Measurements from ENCODE around the gene CDC42BPG. TPM values are rescaled to one million over a fixed set of nuclear protein-coding genes. Genes with fewer than 3 reads are reported as not detected.

CDC42BPG gene
- total and polyA plus RNA-seq, 10 of the 15 experiments (the other 5 are each of a cell fraction or from before 2014, with no cell fraction given), result 0.02 to 1.3 (median 0.09) TPM; not detected in 1

- TF ChIP-seq, protein P1, sequence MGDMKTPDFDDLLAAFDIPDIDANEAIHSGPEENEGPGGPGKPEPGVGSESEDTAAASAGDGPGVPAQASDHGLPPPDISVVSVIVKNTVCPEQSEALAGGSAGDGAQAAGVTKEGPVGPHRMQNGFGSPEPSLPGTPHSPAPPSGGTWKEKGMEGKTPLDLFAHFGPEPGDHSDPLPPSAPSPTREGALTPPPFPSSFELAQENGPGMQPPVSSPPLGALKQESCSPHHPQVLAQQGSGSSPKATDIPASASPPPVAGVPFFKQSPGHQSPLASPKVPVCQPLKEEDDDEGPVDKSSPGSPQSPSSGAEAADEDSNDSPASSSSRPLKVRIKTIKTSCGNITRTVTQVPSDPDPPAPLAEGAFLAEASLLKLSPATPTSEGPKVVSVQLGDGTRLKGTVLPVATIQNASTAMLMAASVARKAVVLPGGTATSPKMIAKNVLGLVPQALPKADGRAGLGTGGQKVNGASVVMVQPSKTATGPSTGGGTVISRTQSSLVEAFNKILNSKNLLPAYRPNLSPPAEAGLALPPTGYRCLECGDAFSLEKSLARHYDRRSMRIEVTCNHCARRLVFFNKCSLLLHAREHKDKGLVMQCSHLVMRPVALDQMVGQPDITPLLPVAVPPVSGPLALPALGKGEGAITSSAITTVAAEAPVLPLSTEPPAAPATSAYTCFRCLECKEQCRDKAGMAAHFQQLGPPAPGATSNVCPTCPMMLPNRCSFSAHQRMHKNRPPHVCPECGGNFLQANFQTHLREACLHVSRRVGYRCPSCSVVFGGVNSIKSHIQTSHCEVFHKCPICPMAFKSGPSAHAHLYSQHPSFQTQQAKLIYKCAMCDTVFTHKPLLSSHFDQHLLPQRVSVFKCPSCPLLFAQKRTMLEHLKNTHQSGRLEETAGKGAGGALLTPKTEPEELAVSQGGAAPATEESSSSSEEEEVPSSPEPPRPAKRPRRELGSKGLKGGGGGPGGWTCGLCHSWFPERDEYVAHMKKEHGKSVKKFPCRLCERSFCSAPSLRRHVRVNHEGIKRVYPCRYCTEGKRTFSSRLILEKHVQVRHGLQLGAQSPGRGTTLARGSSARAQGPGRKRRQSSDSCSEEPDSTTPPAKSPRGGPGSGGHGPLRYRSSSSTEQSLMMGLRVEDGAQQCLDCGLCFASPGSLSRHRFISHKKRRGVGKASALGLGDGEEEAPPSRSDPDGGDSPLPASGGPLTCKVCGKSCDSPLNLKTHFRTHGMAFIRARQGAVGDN (IDR thresholded peaks at IDR 0.05), result no peak
- TF ChIP-seq RCOR1 (conservative IDR thresholded peaks at IDR 0.05; ENCODE audit: low read depth, low read length) (no peak), ZNF24 (IDR thresholded peaks at IDR 0.05) (no peak), SREBF2 (IDR thresholded peaks at IDR 0.05; ENCODE audit: low read length) (no peak), POU2F2 (IDR thresholded peaks at IDR 0.05; ENCODE audit: borderline replicate concordance, low read depth, low read length) (no peak)
- TF ChIP-seq, protein P2, sequence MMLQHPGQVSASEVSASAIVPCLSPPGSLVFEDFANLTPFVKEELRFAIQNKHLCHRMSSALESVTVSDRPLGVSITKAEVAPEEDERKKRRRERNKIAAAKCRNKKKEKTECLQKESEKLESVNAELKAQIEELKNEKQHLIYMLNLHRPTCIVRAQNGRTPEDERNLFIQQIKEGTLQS (IDR thresholded peaks at IDR 0.05; ENCODE audit: borderline replicate concordance, extremely low read depth, low read depth, low read length), result no peak
Measured at GRCh38 chr11:64834031-64834722, 10.3 kb downstream of the CDC42BPG start (continued).

DNA sequence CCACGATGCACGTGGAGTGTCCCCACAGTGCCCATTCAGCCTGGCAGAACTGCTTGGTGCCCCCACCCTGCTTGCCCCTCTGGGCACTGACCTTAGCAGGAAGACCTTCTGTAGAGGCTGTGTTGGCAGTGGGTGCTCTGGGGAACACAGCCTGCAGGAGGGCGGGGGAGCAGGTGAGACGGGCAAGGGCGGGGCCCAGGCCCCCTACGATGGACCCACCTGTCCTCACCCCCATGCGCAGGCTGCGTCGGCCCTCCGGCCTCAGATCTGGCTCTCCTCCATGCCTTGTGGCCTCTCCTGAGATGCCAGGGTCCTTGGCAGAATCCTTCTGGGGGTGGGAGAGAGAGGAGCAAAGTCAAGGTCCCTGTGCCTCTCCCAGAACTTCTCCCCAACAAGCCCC lies 10.9 kb downstream of the CDC42BPG start:
- Histone ChIP-seq H3K79me2 (ENCODE audit: control insufficient read depth, insufficient read depth, low read length) (no peaks in the 10 kb centered on the region), H3K9ac (ENCODE audit: control insufficient read depth, insufficient read depth, low read length) (no peak overlapping the region), H3K4me1 (ENCODE audit: control insufficient read depth, insufficient read depth, low read length) (peaks cover 3% of the 10 kb centered on the region; the same call in 1 of the 2 replicates), H4K20me1 (ENCODE audit: control insufficient read depth, insufficient read depth) (no peaks in the 10 kb centered on the region), H3K36me3 (ENCODE audit: control insufficient read depth in 2 of 2, insufficient read depth in 2 of 2, low read length in 1 of 2) (no peaks in the 10 kb centered on the region), H3K27ac (ENCODE audit: control insufficient read depth, insufficient read depth) (no peak overlapping the region), H3K27me3 (replicated peaks in 1 of 2; ENCODE audit: control insufficient read depth in 2 of 2, insufficient read depth in 2 of 2, low read length in 1 of 2) (no peaks in the 10 kb centered on the region), H3K9me3 (replicated peaks; ENCODE audit: control insufficient read depth, insufficient read depth, low read length) (no peaks in the 10 kb centered on the region), H3K4me2 (ENCODE audit: control insufficient read depth, insufficient read depth) (no peak overlapping the region), H2AFZ (ENCODE audit: control insufficient read depth, low read depth, low read length) (no peak overlapping the region), H3K4me3 (no peak overlapping the region)
- SMC1A ChIA-PET (ENCODE audit: uncharacterized antibody, unreplicated experiment), result no interaction called here
- TF ChIP-seq IRF4 (IDR thresholded peaks at IDR 0.05; ENCODE audit: low read depth, low read length) (no peak), WRNIP1 (IDR thresholded peaks at IDR 0.05; ENCODE audit: borderline replicate concordance, low read depth, low read length) (no peak), ZNF274 (IDR thresholded peaks at IDR 0.05; ENCODE audit: insufficient read depth, insufficient read length) (no peak), PML (IDR thresholded peaks at IDR 0.05; ENCODE audit: low read length) (no peak), ZNF622 (IDR thresholded peaks at IDR 0.05) (no peak), PAX5 (IDR thresholded peaks at IDR 0.05; ENCODE audit: borderline replicate concordance, low read depth, low read length) (no peak), NFYB (IDR thresholded peaks at IDR 0.05; ENCODE audit: insufficient read depth, low read depth, low read length) (no peak)
- DNase-seq (ENCODE audit: low read depth, low spot score) (no peak), FAIRE-seq (no peak), ATAC-seq (no peak)
- in situ Hi-C loops (cut with MboI) (no loop called here), intact Hi-C loops (cut with micrococcal nuclease; ENCODE audit: unreplicated experiment) (no loop called here)
- no TSS peak for BruUV-seq (replicated peaks)
- POLR2A ChIA-PET, result no interaction called here
- RAD21 ChIA-PET (ENCODE audit: unreplicated experiment), result no interaction called here
- WGBS (ENCODE audit: insufficient coverage, insufficient replicate concordance, low lambda C conversion rate, missing lambda C conversion rate), result 69% methylated on average over 8 of the region's 10 CpGs
- CTCF ChIA-PET, result no interaction called here
